H1 (cell line): Measurements from ENCODE around the gene TIE1. TPM values are rescaled to one million over a fixed set of nuclear protein-coding genes. Genes with fewer than 3 reads are reported as not detected.

Experiments
- CHD1 ChIP-seq: IDR thresholded peaks from 2 replicates; pipeline ENCODE4 v1.6.1; 2012; ENCODE audit warnings: low read depth, low read length, improper control_type of control experiment
- CHD2 ChIP-seq: IDR thresholded peaks from 2 replicates; pipeline ENCODE4 v1.6.1; 2012; ENCODE audit warnings: low read length, improper control_type of control experiment
- CHD7 ChIP-seq: fragments of 300-600 bp; sonication (generic); IDR thresholded peaks from 2 replicates; pipeline ENCODE4 v1.7.1; 2012; ENCODE audit warnings: low read length, moderate library complexity, mild to moderate bottlenecking, inconsistent platforms; ENCODE audit not compliant: insufficient replicate concordance
- HDAC6 ChIP-seq: IDR thresholded peaks from one replicate; pipeline ENCODE4 v1.7.1; 2012; ENCODE audit warnings: low read depth, mild to moderate bottlenecking, inconsistent platforms, low read length, moderate library complexity
- MAFK ChIP-seq: IDR thresholded peaks from 2 replicates; pipeline ENCODE4 v1.6.1; 2012; ENCODE audit warnings: low read depth, mild to moderate bottlenecking, improper control_type of control experiment, low read length
- RAD21 ChIP-seq, 2 experiments: IDR thresholded peaks in 1 of 2; conservative IDR thresholded peaks in 1 of 2; 2 replicates each; pipeline ENCODE4 v1.6.1; 2011; ENCODE audit warnings: low read depth in 2 of 2, low read length in 2 of 2, improper control_type of control experiment in 1 of 2, inconsistent platforms in 1 of 2, mild to moderate bottlenecking in 1 of 2, moderate library complexity in 1 of 2
- RFX5 ChIP-seq: IDR thresholded peaks from 2 replicates; pipeline ENCODE4 v1.6.1; 2011; ENCODE audit warnings: low read depth, low read length, improper control_type of control experiment, borderline replicate concordance
- polyA plus RNA-seq, 7 experiments: library from polyadenylated mRNA; depleted of rRNA in 3 of 7; stranded (reverse) in 5 of 7; unstranded in 2 of 7; fragments of >200 nt in 5 of 7; fragments of 200-250 nt in 2 of 7; gene quantifications; 1 replicate in 5 of 7; 2 replicates in 1 of 7; 4 replicates in 1 of 7; pipeline versions ENCODE4 v1.2.1 to v1.2.3, GENCODE V29; 2011 to 2013; ENCODE audit warnings: missing spikeins in 2 of 7, mixed read lengths in 2 of 7
- total RNA-seq: library from RNA; stranded (reverse); fragmentation: NEBNext Ultra II Directional; extraction: Animal tissue kit (Norgen Biotek cat#: 25700); gene quantifications from 2 replicates; pipeline ENCODE4 v1.2.1, GENCODE V29; 2021

Gene TIE1
- total and polyA plus RNA-seq, 2 of the 8 experiments (the other 6 are each of a cell fraction or from before 2014, with no cell fraction given) = 0.74 to 2.2 TPM

GRCh38 chr1:43322506-43322905, 21.7 kb downstream of the TIE1 start (continued):
- TF ChIP-seq CHD7 (no peak), RFX5 (no peak), MAFK (no peak), RAD21 (IDR thresholded peaks at IDR 0.05 in 1 of 2, conservative IDR thresholded peaks at IDR 0.05 in 1 of 2; ENCODE audit: low read depth in 2 of 2, low read length in 2 of 2) (no peak), CHD1 (no peak), HDAC6 (no peak), CHD2 (no peak)
